GM19468 (cell line): ENCODE data around the gene SRRM5.
"Not testable (repeated sequence)": the region's sequence is repeated elsewhere in the genome, so short reads cannot be mapped to it uniquely, and the experiment has no call there.

ENCODE experiments used
- ATAC-seq: cut with Tn5 transposase; IDR thresholded peaks from one replicate; pipeline ENCODE4 v1.9.1; 2021; ENCODE audit warnings: mild to moderate bottlenecking, moderate library complexity, moderate number of reproducible peaks; ENCODE audit not compliant: unreplicated experiment; ENCODE audit errors: extremely low read depth

Gene SRRM5

GRCh38 chr19:43611788-43612187 is at the start of gene SRRM5:
Gene SRRM5 (plus strand): TSS chr19:43612088. CDS start chr19:43612122, 34 bp downstream.
- no peak for ATAC-seq

- no peak for ATAC-seq
Measured at GRCh38 chr19:43562226-43562697, 49.6 kb upstream of the SRRM5 start.

- ATAC-seq: peak; percentile 80
Measured at GRCh38 chr19:43562698-43563241, 49.1 kb upstream of the SRRM5 start.

DNA sequence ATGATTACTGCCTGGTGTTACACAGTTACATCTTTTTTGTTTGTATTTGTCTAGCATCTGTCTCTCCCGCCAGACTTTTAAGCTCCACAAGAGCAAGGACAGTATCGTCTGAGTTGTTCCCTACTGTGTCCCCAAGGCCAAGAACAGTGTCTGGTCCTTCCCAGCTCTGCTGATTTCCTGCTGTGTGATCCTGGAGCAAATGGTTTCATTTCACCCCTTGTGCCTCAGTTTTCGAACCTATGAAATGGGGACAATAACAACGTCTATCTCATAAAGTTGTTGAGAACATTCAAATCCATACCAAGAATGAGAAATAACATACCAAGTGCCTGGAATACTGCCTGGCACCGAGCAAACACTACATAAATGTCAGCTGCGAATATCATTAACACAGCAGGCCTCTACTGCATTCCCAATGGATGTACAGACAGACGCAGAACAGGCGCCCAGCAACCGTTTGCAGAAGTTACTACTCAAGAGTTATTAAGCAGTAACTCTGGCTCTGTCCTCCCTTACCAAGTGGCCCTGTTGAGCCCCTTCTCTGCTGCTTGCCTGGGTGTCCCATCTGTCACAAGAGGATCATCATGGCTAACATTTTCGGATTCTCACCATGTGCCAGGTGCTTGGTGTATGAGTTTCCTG is 48.0 kb upstream of the SRRM5 start:
- no peak for ATAC-seq

DNA sequence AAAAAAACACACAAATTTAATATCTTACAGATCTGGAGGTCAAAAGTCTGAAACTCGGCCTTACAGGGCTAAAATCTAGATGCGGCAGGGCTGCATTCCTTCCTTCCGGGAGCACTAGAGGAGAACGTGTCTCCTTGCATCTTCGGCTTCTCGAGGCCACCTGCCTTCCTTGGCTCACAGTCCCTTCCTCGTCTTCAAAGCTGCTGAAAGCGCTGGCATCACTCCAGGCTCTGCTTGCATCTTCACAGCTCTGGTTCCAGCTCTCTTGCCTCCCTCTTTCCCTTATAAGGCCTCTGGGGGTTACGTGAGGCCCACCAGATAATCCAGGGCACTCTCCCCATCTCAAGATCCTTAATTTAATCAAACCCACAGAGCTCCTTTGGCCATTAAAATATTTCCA is 47.1 kb upstream of the SRRM5 start:
- no peak for ATAC-seq

- ATAC-seq: no peak
Measured at GRCh38 chr19:43569657-43570056, 42.2 kb upstream of the SRRM5 start.

DNA sequence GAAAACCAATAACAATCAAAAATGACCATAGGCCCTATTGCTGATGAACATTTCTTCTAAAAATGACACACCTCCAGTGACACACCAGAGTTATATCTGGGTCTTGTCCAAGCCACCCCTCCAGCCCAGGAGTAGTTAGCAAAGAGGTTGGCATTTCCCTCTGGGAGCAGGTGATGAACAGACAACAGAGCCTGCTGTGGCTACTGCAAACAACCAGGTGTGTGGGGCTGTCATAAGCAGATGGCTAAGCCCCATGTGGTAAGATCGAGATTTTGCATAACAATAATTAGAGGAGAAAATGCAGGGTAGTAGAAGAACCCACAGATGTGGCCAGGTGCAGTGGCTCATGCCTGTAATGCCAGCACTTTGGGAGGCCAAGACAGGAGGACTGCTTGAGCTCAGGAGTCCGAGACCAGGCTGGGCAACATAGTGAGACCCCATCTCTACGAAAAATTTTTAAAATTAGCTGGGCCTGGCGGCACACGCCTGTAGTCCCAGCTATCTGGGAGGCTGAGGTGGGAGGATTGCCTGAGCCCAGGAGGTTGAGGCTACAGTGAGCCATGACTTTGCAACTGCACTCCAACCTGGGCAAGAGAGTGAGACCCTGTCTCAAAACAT is 41.6 kb upstream of the SRRM5 start:
- no peak for ATAC-seq

GRCh38 chr19:43572171-43572588 is 39.7 kb upstream of the SRRM5 start:
- no peak for ATAC-seq

DNA sequence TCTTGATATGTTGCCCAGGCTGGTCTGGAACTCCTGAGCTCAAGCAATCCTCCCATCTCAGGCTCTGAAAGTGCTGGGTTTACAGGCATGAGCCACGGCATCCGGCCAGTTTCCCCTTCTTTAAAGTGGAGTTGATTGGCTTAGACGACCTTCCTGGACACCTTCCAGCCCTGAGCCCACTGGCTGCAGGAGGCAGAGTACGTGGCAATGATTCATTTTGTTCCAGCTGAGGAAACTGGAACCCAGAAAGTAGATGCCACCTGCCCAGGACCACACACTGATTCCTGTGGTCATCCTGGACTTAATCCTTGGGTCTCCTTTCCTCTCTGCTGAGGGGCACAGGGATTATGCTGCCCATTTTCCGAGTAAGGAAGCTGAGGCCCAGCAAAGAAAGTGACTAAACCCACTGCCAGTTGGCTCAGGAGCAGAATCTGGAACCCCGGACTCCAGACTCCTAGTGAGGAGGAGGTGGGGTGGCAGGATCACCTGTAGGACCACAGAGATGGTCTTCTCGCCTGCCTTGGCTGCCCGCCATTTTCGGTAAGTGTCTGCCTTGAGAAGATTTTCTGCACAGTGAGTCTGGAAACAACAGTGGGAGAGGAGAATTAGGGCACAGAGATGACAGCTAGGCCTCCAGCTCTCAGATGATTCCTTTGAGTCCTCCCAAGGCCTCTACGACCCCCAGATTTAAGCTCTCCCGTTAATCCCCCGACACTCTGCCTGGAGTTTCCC is 37.3 kb upstream of the SRRM5 start:
- no peak for ATAC-seq

GRCh38 chr19:43575156-43575950 is 36.5 kb upstream of the SRRM5 start, which contains the start of the genes PINLYP and XRCC1:
Gene PINLYP (plus strand): TSS chr19:43575801. CDS start chr19:43577192, 1,391 bp downstream.
Gene XRCC1 (minus strand): TSS chr19:43575527. CDS start chr19:43575458, 69 bp downstream.
- peak; percentile 88 for ATAC-seq

GRCh38 chr19:43575955-43576878 is 35.7 kb upstream of the SRRM5 start:
- no peak for ATAC-seq

GRCh38 chr19:43578787-43579186 is 33.1 kb upstream of the SRRM5 start:
- ATAC-seq: no peak

GRCh38 chr19:43581467-43581866 is 30.4 kb upstream of the SRRM5 start:
- no peak for ATAC-seq

DNA sequence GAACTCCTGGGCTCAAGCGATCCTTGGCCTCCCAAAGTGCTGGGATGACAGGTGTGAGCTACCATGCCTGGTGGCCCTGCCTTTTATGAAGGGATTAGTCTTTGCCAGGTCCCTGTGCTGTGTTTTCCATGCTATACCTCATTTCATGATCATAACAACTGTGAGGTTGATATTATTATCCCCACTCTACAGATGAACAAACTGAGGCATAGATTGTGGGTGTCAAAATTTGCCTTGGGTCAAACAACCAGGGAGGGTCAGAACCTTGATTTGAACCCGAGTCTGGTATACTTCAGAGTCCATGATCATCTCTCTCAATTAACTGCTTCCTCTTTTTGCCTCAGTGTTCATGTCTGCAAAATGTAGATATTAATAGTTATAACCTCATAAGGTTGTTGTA is 29.4 kb upstream of the SRRM5 start:
- ATAC-seq: no peak

- ATAC-seq: no peak
Measured at GRCh38 chr19:43584484-43584883, 27.4 kb upstream of the SRRM5 start.

GRCh38 chr19:43586346-43586745 is 25.5 kb upstream of the SRRM5 start:
- ATAC-seq: no peak

- not testable (repeated sequence) for ATAC-seq
Measured at GRCh38 chr19:43587029-43587428, 24.9 kb upstream of the SRRM5 start.

- no peak for ATAC-seq
Measured at GRCh38 chr19:43589277-43589676, 22.6 kb upstream of the SRRM5 start.

DNA sequence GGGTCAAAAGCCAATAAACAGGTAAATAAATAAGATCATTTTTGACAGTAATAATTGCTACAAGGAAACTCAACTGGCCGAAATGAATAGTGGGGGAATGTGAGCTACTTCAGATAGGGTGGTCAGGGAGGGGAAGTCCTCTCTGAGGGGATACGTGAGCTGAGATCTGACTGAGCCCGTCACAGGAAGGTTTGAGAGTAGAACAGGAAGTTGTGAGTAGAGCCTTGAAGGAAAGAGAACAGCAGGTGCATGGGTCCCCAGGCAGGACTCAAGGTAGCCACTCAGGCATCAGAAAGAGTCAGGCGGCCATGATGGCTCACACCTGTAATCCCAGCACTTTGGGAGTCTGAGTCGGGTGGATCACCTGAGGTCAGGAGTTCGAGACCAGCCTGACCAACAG is 22.2 kb upstream of the SRRM5 start:
- ATAC-seq: no peak
